Stomach (tissue), 4 donors: ENCODE results near the gene MYO10.

Source experiments
- POLR2AphosphoS5 ChIP-seq, 3 donors: sonication (generic); formaldehyde crosslinking; IDR thresholded peaks; one replicate each; pipeline ENCODE4 v1.6.1; 2016; ENCODE audit warnings: antibody characterized with exemption in 3 of 3
- TF ChIP-seq, protein P1 (sequence below), 7 experiments: fragments of 450-650 bp in 4 of 7; fragments of 200-600 bp in 3 of 7; sonication (generic) in 3 of 7; IDR thresholded peaks; one replicate each; pipeline ENCODE4 v1.5.1; 2016 to 2019; ENCODE audit warnings: antibody characterized with exemption in 7 of 7, control low read depth in 2 of 7, mild to moderate bottlenecking in 1 of 7

DNA sequence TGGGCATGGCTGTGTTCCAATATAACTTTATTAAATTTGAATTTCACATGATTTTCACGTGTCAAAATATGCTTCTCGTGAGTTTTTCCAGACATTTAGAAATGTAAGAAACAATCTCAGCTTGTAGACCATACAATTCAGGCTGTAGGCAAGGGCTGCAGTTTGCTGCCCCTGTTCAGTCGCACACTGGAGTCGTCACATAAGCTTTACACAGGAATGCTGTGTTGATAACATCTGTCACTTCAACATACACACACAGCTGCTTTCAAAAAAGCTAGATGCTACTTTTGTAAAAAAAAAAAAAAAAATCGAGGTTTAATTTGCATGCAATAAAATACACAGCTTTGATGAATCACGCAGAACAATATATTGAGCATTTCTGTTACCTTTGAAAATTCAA is 77.9 kb downstream of the MYO10 start:
- TF ChIP-seq, protein P1, sequence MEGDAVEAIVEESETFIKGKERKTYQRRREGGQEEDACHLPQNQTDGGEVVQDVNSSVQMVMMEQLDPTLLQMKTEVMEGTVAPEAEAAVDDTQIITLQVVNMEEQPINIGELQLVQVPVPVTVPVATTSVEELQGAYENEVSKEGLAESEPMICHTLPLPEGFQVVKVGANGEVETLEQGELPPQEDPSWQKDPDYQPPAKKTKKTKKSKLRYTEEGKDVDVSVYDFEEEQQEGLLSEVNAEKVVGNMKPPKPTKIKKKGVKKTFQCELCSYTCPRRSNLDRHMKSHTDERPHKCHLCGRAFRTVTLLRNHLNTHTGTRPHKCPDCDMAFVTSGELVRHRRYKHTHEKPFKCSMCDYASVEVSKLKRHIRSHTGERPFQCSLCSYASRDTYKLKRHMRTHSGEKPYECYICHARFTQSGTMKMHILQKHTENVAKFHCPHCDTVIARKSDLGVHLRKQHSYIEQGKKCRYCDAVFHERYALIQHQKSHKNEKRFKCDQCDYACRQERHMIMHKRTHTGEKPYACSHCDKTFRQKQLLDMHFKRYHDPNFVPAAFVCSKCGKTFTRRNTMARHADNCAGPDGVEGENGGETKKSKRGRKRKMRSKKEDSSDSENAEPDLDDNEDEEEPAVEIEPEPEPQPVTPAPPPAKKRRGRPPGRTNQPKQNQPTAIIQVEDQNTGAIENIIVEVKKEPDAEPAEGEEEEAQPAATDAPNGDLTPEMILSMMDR (IDR thresholded peaks at IDR 0.05), result no peak
- no peak for TF ChIP-seq POLR2AphosphoS5 (IDR thresholded peaks at IDR 0.05)
